ENCODE data around the gene NISCH. TPM values are rescaled to one million over a fixed set of nuclear protein-coding genes. Genes with fewer than 3 reads are reported as not detected.

NISCH gene
- total RNA-seq, 1 experiment from 2014 or later: 72.8 TPM

DNA sequence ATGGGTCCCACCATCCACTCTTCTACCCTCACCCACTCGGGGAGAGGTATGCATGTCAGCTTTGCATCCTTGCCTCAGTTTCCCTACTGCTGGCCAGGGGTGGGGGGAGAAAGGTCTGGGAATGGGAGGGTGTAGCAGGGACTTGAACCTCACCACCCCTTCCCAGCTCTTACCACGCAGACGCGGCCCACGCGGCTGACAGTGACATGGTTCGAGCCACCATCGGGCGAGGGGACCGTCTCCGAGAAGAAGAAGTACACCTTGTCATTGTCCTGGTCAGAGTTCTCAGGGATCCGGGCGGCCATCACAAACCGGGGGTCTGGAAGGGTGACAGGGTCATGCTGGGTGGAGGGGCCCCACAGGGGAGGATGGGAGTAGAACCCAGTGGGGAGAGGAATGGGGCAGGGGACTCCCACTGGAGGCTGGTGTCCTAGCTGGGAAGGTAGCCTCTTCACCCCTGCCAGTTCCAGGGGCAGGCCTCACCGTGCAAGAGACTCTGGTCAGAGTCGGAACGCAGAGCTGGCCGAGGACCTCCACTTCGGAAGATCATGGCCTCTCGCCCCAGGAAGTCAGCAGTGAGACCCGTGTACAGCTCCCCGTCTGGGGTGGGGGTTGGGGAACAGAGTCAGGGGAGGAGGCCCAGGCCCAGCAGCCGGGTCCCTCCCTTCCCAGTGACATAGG is 14.2 kb upstream of the NISCH start:
- TF ChIP-seq EGR1 (IDR thresholded peaks at IDR 0.05; ENCODE audit: low read depth) (no peak), TCF7L2 (IDR thresholded peaks at IDR 0.05; ENCODE audit: borderline replicate concordance, extremely low read depth, insufficient read depth, insufficient read length) (no peak), SIN3A (IDR thresholded peaks at IDR 0.05; ENCODE audit: low read depth) (no peak), SP1 (IDR thresholded peaks at IDR 0.05; ENCODE audit: low read depth) (no peak), POLR2AphosphoS5 (IDR thresholded peaks at IDR 0.05; ENCODE audit: low read depth, low read length) (no peak), YY1 (IDR thresholded peaks at IDR 0.05; ENCODE audit: extremely low read depth, insufficient replicate concordance, low read depth, low read length) (no peak)
- TF ChIP-seq, protein P1, sequence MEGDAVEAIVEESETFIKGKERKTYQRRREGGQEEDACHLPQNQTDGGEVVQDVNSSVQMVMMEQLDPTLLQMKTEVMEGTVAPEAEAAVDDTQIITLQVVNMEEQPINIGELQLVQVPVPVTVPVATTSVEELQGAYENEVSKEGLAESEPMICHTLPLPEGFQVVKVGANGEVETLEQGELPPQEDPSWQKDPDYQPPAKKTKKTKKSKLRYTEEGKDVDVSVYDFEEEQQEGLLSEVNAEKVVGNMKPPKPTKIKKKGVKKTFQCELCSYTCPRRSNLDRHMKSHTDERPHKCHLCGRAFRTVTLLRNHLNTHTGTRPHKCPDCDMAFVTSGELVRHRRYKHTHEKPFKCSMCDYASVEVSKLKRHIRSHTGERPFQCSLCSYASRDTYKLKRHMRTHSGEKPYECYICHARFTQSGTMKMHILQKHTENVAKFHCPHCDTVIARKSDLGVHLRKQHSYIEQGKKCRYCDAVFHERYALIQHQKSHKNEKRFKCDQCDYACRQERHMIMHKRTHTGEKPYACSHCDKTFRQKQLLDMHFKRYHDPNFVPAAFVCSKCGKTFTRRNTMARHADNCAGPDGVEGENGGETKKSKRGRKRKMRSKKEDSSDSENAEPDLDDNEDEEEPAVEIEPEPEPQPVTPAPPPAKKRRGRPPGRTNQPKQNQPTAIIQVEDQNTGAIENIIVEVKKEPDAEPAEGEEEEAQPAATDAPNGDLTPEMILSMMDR (IDR thresholded peaks at IDR 0.05 in 2 of 3, conservative IDR thresholded peaks at IDR 0.05 in 1 of 3; ENCODE audit: borderline replicate concordance in 1 of 3, insufficient read depth in 1 of 3, low read depth in 2 of 3, low read length in 2 of 3): no peak
- Histone ChIP-seq H3K36me3 (ENCODE audit: control insufficient read depth in 1 of 2, insufficient read depth in 2 of 2, low read length in 2 of 2) (no peaks in the 10 kb centered on the region), H4K20me1 (ENCODE audit: insufficient read depth) (no peaks in the 10 kb centered on the region), H2AFZ (ENCODE audit: low read depth, low read length, poor library complexity, severe bottlenecking) (no peak overlapping the region), H3K9ac (ENCODE audit: low read length) (no peak overlapping the region), H3K4me1 (ENCODE audit: control insufficient read depth in 1 of 2, insufficient read depth in 2 of 2, low read length in 2 of 2) (peaks cover 2 to 14% of the 10 kb centered on the region in 2 experiments; a peak in 3 of 4 replicates), H3K79me2 (ENCODE audit: insufficient read depth, low read length) (no peaks in the 10 kb centered on the region), H3K4me3 (replicated peaks in 1 of 2; ENCODE audit: low read depth in 1 of 2, low read length in 2 of 2) (no peak overlapping the region), H3K27ac (ENCODE audit: low read depth, low read length) (no peak overlapping the region), H3K4me2 (ENCODE audit: low read length) (no peak overlapping the region), H3K9me2 (ENCODE audit: insufficient read depth) (no peaks in the 10 kb centered on the region), H3K9me3 (ENCODE audit: control insufficient read depth in 1 of 2, insufficient read depth in 1 of 2, low read depth in 1 of 2, low read length in 2 of 2) (no peaks in the 10 kb centered on the region), H3K27me3 (ENCODE audit: insufficient read depth, low read length) (no peaks in the 10 kb centered on the region)
- RAD21 ChIA-PET (ENCODE audit: low non-redundant PET in 1 of 2, low total read pairs in 2 of 2, uncharacterized antibody in 2 of 2, unreplicated experiment in 2 of 2): no interaction called here
- no peak for ATAC-seq
- CTCF ChIA-PET: no interaction called here
- DNase-seq (ENCODE audit: low read depth, low spot score): no peak
- intact Hi-C loops (cut with micrococcal nuclease): no loop called here
- POLR2A ChIA-PET: no interaction called here
- BruUV-seq (replicated peaks): no TSS peak

Data from HCT116 (cell line).